Coronary artery (tissue), 2 donors: ENCODE data around the gene SLBP.

ENCODE experiments used
- DNase-seq: peaks from one replicate; pipeline ENCODE4 v3.0.0-alpha.2; 2017; ENCODE audit warnings: low spot score
- H3K27ac ChIP-seq, 2 donors: fragments of 200-600 bp; sonication (generic); one replicate each; pipeline ENCODE4 v1.5.1; 2016 to 2019
- H3K4me3 ChIP-seq: fragments of 200-600 bp; sonication (generic); 2 replicates; pipeline ENCODE4 v1.5.1; 2016; ENCODE audit warnings: mild to moderate bottlenecking, moderate library complexity
- TF ChIP-seq, protein P1 (sequence below): fragments of 200-600 bp; sonication (generic); IDR thresholded peaks from one replicate; pipeline ENCODE4 v1.5.1; 2019; ENCODE audit warnings: antibody characterized with exemption

The SLBP gene

DNA sequence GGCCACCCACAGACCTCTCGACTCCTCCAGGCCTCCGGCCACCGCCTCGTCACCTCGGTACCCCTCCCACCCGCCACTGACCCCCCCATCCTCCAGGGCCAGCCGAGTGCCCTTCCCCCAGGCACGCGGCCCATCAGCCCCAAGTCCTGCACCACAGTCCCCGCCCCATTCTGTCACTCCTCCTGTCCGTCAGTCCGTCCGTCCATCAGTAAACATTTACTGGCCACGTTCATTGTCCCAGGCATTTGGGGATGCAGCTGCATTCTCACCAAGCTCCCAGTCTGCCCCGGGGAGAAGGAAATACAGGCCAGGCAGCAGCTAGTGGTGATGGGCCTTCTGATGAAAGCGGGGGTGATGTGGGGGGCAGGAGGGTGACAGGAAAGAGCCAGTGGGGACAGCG is 45.7 kb upstream of the SLBP start:
- no peak overlapping the region for H3K27ac ChIP-seq
- TF ChIP-seq, protein P1, sequence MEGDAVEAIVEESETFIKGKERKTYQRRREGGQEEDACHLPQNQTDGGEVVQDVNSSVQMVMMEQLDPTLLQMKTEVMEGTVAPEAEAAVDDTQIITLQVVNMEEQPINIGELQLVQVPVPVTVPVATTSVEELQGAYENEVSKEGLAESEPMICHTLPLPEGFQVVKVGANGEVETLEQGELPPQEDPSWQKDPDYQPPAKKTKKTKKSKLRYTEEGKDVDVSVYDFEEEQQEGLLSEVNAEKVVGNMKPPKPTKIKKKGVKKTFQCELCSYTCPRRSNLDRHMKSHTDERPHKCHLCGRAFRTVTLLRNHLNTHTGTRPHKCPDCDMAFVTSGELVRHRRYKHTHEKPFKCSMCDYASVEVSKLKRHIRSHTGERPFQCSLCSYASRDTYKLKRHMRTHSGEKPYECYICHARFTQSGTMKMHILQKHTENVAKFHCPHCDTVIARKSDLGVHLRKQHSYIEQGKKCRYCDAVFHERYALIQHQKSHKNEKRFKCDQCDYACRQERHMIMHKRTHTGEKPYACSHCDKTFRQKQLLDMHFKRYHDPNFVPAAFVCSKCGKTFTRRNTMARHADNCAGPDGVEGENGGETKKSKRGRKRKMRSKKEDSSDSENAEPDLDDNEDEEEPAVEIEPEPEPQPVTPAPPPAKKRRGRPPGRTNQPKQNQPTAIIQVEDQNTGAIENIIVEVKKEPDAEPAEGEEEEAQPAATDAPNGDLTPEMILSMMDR: no peak
- H3K4me3 ChIP-seq: no peak overlapping the region
- no peak for DNase-seq

DNA sequence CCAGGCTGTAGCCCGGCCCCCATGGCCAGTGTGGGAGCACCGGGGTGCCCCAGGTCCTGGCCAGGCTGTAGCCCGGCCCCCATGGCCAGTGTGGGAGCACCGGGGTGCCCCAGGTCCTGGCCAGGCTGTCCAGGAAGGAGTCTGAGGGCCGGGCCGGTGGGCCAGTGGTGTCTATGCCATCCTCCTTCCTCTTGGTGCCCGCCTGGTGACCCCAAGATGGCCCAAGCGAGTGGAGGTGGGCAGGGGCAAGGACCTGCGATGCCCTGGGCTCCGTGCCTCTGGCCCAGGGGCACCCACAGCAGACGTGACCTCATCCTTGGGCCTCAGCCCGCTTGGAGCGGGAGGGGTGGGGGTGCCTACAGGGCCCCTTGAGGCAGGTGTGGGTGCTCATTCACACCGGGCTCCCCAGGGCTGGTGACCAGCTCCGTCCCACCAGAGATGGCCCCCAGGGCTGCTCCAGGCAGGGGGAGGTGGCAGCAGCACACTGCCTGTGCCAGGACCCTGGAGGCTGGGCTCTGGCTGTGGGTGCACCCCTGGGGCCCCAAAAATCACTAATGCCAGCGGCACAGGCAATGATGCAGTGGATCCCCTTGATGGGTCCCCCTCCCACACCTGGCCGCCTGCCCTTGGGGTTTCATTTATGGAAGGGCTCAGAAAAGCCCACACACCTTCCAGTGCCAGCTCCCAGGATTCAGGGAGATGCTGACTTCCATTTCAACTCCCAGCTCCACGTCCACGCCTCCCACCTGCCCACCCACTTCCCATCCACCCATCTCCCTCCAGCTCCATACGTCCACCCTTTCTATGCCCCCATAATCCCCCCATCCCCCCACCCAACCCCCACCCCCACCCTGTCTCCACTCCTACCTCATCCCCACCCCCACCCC is 45.0 kb upstream of the SLBP start:
- TF ChIP-seq, protein P1: no peak
- Histone ChIP-seq H3K4me3 (no peak overlapping the region), H3K27ac (no peak overlapping the region)
- DNase-seq: no peak

DNA sequence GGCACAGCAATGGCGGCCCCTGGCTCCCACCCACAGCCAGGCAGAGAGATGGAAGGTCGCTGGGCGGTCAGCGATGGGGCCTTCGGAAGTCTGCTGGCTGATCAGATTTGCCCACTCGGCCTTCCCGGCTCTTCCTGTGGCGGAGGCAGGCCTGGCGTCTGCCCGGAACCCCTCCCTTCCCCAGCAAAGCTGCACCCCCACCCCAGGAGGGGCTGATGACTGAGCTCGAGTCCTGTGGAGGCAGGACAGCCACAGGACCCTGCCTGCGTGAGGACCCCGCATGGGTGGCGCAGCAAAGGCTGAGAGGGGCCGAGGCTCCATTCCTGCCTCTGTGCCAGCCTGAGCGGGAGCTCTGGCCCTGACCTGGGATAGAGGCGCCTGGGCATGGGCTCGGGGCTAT is 44.0 kb upstream of the SLBP start:
- no peak for DNase-seq
- TF ChIP-seq, protein P1: no peak
- no peak overlapping the region for H3K4me3 ChIP-seq
- H3K27ac ChIP-seq: no peak overlapping the region

DNA sequence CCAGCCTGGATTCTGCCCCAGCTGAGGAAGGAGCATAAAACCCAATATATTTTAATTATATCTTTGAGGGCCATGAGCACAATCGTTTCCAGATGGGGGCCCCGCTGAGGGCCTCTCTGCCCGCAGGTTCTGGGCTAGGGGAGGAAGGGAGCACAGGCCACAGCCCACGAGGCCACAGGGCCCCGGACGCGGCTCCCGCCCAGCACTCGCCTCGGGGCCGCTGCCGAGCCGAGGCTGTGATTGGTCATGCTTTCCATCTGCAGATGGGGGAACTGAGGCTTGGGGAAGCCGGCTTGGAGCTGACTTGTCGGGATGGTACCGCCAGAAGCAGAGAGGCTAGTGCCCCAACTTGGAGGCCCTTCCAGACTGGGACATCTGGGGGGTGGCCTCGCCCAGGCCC is 43.2 kb upstream of the SLBP start:
- no peak overlapping the region for H3K27ac ChIP-seq
- TF ChIP-seq, protein P1: no peak
- H3K4me3 ChIP-seq: no peak overlapping the region
- no peak for DNase-seq

DNA sequence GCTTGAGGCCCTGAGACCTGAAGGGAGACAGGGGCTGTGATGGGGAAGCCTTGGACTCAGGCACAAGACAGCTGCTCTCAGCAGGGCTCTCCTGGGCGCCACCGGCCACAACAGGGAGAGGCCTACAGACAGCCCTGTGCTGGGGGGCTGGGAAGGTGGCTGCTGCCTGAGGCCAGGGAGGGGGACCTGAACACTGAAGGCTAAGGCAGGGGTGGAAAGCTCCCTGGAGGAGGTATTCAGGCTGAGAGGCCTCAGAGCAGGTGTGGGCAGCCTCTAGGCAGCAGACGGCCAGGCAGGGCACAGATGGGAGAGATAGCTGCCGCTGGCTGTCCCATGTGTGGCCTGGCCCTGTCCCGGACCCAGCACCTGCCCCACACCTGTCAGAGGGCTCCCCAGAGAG is 42.2 kb upstream of the SLBP start:
- TF ChIP-seq, protein P1: no peak
- Histone ChIP-seq H3K27ac (no peak overlapping the region), H3K4me3 (no peak overlapping the region)
- DNase-seq: no peak

DNA sequence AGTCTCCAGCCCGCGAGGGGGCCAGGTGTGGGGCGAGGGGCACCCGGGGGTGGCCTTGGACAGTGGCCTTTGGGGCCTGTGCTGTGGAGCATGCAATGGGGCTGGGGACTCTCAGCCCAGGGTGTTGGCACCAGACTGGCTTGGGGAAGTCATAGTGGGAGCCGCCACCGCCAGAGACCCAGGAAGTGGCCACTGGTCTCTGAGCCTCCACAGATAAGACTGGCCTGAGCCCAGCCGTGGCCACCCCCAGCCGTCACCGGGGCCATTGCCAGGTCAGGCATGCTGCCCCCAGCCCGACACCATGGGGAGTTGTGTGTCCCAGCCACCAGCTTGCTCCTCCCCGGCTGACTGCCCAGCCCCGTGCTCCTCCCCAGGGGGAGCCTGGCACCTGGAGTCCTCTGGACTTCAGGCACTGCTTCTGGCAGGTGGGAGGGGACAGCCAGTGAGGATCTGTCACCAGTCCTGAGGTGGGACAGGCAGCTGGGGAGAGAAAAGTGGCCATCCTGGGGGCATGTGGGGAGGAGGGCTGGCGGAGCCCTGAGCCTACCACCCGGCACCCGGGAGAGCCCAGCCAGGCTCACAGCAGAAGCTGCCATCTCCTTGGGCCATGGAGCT is 41.7 kb upstream of the SLBP start:
- no peak for DNase-seq
- TF ChIP-seq, protein P1: no peak
- Histone ChIP-seq H3K27ac (no peak overlapping the region), H3K4me3 (no peak overlapping the region)

DNA sequence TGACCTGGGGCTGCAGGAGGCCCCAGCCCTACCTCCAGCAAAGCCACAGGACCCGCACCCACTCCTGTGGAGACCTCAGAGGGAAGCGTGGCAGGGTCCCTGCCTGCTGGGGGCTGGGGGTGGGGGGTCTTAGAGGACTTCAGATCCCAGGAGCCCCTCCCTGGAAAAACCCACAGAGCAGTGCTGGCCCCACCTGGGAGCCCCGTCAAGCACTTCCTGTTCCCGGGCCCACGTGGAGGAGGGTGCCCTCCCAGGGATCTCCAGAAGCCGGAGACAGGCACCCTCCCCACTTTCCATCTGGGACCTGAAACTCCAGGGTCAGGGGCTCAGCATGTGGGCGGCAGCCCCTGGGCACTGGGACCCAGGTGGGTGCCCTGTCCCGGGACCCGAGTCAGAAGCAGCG is 41.2 kb upstream of the SLBP start:
- TF ChIP-seq, protein P1: no peak
- DNase-seq: no peak
- Histone ChIP-seq H3K27ac (no peak overlapping the region), H3K4me3 (no peak overlapping the region)
